HG03045 (cell line): Measurements from ENCODE around the gene CD9.
"Not testable (repeated sequence)": the region's sequence is repeated elsewhere in the genome, so short reads cannot be mapped to it uniquely, and the experiment has no call there.

Experiments used
- ATAC-seq: cut with Tn5 transposase; IDR thresholded peaks from one replicate; pipeline ENCODE4 v1.9.1; 2021; ENCODE audit warnings: mild to moderate bottlenecking, moderate library complexity; ENCODE audit not compliant: unreplicated experiment

The CD9 gene

GRCh38 chr12:6200256-6201212, at the start of gene CD9:
Gene CD9, plus strand, starts transcription at chr12:6200400. Its CDS starts 100 bp downstream, at chr12:6200500.
- ATAC-seq: no peak

- ATAC-seq: no peak
These were observed 45.3 kb upstream of the CD9 start for GRCh38 chr12:6154730-6155459.

- no peak for ATAC-seq
These were observed 42.7 kb upstream of the CD9 start for GRCh38 chr12:6157482-6157881.

GRCh38 chr12:6158255-6158654, 41.9 kb upstream of the CD9 start:
- no peak for ATAC-seq

- ATAC-seq: no peak
These were observed 41.5 kb upstream of the CD9 start for GRCh38 chr12:6158749-6159148.

- not testable (repeated sequence) for ATAC-seq
These were observed 40.8 kb upstream of the CD9 start for GRCh38 chr12:6159166-6160011.

GRCh38 chr12:6160049-6160649, 40.1 kb upstream of the CD9 start:
- ATAC-seq: not testable (repeated sequence)

GRCh38 chr12:6161124-6161882, 38.9 kb upstream of the CD9 start:
- no peak for ATAC-seq

GRCh38 chr12:6163416-6164060, 36.7 kb upstream of the CD9 start:
- no peak for ATAC-seq

GRCh38 chr12:6165395-6165794, 34.8 kb upstream of the CD9 start:
- ATAC-seq: no peak

- ATAC-seq: no peak
These were observed 33.4 kb upstream of the CD9 start for GRCh38 chr12:6166808-6167207.

- peak; percentile 73 for ATAC-seq
These were observed 32.6 kb upstream of the CD9 start for GRCh38 chr12:6167327-6168280.

GRCh38 chr12:6171409-6172015, 28.7 kb upstream of the CD9 start:
- no peak for ATAC-seq

- ATAC-seq: no peak
These were observed 28.1 kb upstream of the CD9 start for GRCh38 chr12:6172086-6172485.

GRCh38 chr12:6172862-6173261, 27.3 kb upstream of the CD9 start:
- ATAC-seq: no peak

- no peak for ATAC-seq
These were observed 22.4 kb upstream of the CD9 start for GRCh38 chr12:6177642-6178358.
